HG03342 (cell line): ENCODE measurements around the gene TOR3A.
"Not testable (repeated sequence)": the region's sequence is repeated elsewhere in the genome, so short reads cannot be mapped to it uniquely, and the experiment has no call there.

ENCODE experiments used
- ATAC-seq: cut with Tn5 transposase; IDR thresholded peaks from one replicate; pipeline ENCODE4 v1.9.1; 2021; ENCODE audit warnings: mild to moderate bottlenecking, moderate library complexity; ENCODE audit not compliant: unreplicated experiment

The TOR3A gene, protein sequence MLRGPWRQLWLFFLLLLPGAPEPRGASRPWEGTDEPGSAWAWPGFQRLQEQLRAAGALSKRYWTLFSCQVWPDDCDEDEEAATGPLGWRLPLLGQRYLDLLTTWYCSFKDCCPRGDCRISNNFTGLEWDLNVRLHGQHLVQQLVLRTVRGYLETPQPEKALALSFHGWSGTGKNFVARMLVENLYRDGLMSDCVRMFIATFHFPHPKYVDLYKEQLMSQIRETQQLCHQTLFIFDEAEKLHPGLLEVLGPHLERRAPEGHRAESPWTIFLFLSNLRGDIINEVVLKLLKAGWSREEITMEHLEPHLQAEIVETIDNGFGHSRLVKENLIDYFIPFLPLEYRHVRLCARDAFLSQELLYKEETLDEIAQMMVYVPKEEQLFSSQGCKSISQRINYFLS

DNA sequence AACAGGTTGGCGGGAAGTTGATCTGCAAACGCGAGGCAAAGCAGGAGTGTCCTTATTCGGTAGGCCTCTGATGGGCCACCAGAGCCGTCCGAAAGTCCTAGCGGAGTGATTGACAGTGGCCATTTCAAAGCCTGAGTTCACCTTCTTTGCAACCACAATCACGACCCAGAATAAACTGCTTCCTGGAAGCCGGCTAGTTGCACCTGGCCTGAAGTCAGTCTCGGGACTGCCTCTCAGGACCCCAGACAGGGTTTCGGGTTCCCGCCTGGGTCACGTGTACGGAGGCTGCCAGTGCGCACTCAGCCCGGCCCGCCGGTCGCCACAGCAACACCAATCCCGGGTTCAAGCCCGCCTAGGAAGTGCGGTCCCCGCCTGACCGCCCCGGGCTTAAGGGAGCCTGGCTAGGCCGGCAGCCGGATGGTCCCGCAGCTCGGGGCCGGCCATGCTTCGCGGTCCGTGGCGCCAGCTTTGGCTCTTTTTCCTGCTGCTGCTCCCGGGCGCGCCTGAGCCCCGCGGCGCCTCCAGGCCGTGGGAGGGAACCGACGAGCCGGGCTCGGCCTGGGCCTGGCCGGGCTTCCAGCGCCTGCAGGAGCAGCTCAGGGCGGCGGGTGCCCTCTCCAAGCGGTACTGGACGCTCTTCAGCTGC lies at the start of gene TOR3A:
TSS of gene TOR3A (plus strand) at position 384 of the 646 bp plus-strand sequence. CDS start at position 443, 59 bp downstream.
- ATAC-seq = peak; percentile 80

DNA sequence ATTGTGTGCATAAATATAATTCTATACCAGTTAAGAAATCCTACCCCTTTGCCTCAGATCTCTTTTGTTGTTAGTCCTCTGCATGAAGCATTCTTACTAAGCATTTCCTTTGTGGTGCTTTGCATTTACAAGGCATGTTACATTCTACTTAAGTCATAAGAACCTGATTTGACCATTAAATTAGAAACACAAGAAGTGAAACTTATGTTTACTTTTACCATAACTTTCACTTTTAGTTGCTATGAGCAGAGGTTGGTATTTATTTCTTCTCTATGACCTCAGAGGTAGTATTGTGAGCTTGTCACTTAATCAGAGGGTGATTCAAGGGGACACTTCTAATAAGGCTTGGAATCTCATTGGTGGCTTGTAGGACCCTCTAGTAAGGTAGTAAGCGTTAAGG lies 47.1 kb upstream of the TOR3A start:
- peak; percentile 87 for ATAC-seq

DNA sequence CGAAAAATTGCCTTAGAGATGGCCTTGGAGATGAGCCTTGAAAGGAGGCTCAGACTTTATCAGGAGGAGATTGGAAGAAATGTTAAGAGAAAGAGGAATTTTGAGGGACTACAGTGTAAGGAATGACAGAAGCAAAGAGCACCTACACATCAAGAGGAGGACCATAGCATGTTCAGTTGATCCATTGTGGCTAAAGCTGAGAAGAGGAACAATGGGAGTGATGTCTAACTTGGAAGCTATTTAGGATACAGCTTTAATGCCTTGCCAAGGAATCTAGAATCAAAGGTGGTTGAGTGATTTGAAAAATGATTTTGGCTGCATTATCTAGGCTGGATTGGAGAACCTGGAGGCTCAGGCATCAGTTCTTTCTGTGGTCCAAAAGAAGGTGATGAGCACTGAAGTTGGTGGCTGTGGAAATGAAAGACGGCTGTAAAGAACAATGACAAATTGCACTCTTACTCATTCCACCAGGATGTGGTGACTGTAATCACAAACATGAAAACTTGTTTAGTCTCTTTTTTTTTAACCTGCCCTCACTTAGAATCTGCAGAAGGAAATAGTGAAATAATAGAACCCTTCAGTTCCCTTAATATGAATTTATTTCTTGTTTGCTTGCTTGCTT lies 44.9 kb upstream of the TOR3A start:
- ATAC-seq = peak; percentile 46

DNA sequence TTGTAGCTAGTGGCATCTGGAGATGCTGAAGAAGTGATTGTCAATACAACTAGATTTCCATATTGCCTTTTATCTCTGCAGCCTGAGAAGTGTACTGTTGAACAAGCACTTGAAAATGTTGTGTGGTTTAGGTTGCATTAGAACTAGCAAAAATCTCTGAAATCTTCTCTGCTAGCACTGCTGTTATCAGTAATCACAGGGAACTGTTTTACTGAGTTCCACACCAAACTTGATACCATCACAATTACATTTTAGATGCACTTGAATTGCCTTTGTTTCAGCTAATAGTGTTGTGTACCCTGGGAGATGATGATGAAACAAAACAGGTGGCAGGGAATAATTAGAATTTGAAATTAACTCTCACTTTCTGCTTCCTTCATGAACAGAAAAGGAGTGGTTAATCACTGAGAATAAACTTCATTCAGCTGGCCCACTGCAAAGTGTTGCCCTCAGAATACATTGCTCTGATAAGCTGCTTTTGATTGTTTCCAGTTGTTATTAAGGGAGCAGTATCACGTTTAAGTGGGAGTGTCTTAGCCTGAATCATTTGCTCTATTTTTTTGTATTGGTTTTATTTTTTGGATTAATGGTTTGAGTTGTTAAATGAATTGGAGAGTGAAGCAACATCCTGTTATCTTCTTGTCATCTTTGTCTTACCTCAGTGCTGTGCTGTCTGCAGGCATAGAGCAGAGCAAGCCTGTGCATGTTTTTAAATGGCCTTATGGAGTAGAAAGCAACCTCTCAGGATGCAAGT lies 43.2 kb upstream of the TOR3A start:
- no peak for ATAC-seq

DNA sequence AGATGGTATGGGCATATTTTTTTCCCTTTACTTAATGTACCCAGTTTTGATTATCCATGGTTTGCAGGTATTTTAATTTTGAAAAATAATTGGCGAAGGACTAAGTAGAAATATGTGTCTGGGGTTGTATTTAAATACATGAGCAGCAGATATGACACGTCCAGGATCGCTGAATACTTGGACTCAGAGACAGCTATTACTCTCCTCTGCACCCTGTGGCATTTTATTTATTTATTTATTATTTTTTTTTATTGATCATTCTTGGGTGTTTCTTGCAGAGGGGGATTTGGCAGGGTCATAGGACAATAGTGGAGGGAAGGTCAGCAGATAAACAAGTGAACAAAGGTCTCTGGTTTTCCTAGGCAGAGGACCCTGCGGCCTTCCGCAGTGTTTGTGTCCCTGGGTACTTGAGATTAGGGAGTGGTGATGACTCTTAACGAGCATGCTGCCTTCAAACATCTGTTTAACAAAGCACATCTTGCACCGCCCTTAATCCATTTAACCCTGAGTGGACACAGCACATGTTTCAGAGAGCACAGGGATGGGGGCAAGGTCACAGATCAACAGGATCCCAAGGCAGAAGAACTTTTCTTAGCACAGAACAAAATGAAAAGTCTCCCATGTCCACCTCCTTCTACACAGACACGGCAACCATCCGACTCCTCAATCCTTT lies 42.2 kb upstream of the TOR3A start:
- ATAC-seq = not testable (repeated sequence)

DNA sequence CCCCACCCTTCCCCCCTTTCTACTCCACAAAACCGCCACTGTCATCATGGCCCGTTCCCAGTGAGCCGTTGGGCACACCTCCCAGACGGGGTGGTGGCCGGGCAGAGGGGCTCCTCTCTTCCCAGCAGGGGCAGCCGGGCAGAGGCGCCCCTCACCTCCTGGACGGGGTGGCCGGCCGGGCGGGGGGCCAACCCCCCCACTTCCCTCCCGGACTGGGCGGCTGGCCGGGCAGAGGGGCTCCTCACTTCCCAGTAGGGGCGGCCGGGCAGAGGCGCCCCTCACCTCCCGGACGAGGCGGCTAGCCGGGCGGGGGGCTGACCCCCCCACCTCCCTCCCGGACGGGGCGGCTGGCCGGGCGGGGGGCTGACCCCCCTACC lies 41.7 kb upstream of the TOR3A start:
- not testable (repeated sequence) for ATAC-seq

DNA sequence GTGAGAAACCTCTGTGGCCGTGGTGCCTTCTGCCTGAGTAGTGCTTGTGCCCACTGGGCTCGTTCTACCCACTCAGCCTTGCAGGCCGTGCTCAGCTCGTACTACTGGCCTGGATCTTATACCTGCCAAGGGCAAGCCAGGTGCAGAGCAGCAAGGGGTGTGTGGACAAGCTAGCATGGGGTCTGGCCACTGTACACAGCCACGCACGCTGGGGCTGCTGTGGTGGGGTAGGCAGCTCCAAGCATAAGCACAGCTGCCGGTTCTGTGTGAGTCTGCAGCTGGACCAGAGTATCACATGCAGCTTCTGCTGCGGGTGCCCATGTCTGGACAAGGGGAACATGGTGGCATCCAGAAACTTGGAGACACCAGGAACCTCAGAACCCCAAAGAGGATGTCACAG lies 39.8 kb upstream of the TOR3A start:
- no peak for ATAC-seq

DNA sequence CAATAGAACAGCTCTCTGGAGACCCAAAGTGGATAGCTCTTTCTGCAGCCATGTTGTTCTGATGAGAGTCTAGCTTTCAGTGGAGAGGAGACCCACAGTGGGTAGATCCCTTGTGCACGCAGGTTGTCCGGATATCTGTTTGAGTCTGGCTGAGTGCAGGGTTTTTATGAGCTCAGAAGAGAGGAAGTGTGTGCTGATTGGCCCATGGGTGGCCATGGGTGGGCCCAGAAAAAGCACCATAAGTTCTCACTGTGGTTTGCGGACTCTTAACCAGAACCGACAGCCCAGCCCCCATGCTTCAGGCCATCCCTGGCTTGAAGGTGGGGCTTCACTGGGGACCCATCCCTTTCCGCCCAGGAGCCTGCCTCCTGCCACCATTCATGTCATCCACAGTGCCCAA lies 39.2 kb upstream of the TOR3A start:
- no peak for ATAC-seq

DNA sequence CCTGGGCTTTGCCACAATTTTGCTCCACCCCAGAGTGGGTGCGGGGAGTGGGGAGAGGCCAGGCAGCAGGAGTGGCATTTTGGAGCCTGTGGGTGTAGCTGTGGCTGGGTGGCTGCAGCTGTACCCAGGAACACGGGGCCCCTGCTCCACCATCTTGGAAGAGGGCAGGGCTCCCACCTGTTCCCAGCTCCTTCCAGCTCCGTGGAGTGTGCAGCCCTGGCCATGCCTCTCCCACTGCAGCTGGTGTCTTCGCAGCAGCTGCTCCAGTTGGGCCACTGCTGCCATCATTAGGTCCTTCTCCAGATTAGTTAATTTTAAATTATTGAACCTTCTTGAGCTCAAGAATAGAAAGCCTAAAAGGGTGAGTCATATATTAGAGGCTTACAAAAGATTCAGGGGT lies 38.6 kb upstream of the TOR3A start:
- ATAC-seq = no peak

DNA sequence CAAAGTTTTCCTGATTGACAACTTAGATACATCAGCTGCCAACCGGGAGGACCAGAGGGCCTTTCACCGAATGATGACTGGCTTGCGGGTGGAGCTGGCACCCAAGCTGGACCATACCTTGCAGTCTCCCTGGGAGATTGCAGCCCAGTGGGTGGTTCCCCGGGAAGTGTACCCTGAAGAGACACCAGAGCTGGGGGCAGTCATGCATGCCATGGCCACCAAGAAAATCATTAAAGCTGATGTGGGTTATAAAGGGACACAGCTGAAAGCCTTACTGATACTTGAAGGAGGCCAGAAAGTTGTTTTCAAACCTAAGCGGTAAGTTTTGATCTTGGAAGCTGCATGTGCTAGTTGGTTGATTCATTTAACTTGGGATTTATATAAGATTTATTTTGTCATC lies 38.0 kb upstream of the TOR3A start:
- ATAC-seq = no peak

DNA sequence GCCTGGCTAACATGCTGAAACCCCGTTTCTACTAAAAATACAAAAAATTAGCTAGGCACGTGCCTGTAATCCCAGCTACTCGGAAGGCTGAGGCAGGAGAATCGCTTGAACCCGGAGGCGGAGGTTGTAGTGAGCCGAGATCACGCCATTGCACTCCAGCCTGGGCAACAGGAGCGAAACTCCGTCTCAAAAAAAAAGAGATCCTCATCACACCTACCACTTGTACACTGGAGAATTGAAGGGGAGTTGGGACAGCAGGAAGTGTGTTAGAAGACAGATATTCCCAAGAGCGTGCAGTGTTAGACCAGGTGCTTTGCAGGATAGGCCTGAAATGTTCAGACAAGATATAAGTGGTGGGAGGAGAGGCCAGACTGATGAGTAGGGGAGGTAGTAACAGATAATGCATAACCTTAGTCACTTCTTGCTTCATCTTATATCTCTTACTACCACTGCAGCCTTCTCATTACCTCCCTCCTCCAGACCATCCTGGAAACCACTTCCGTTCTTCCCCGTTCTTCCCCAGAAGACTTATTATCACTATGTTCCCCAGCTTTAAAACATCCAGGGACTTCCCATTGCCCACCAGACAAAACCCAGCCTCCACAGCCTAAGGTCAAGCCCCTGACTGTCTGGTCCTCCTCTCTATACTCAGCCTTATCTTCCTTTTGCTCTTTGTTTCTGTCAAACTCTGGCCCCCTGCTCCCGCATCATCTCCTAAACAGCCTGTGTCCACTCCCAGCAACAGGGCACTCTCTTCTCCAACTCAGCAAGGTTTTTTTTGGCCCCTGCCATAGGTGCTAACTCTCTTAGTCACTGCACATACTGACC lies 34.8 kb upstream of the TOR3A start:
- no peak for ATAC-seq

DNA sequence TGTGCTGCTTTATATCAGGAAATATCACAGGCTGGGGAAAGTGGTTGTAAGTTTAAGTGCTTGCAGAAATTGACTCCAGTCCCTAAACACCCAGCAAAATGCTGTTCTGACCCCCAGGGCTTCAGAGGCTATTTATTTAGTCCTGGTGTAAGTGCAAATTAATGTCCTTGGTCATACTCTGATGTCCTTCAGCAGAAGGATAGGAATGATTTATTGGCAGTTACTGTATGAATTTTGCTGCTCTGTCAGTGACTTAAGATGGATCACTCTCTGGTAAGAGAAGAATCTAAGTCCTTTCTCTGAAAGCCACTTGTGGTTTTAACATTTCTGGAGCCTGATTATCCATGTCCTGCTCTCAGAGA lies 34.3 kb upstream of the TOR3A start:
- ATAC-seq = no peak

DNA sequence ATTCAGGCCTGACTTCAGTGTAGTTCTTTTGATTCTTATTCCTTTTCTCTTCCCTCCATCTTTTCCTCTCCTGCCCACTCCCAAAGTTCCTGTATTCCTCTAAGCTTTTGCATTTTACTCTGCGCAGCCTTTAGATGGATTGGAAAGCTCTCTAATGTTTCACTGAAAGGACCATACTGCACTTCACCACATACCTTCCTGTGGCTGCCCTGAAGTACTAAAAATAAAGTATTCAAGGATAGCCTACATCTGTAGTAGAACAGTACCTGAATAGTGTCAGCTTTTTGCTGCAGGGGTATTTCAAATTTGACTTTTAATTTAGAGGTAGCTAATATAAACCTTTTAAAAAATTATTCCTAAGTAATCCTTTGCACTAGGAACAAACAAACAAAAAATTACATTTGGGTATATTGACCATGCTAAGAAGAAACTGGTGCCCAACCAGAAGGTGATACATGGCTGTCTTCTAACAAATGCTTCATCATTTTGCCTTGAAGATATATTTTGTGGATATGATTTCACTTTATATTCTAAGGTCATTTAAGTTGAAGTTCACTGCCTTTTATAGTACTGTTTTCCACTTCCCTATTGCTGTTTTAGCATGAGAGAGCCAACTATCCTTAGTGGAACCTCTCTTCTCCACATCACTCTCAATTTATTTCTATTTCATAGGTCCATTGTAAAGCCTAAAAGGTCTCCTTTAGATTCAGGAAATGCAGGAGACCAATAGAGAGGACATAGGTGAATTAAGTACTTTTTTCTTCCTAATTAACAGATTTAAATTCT lies 33.3 kb upstream of the TOR3A start:
- ATAC-seq = no peak

DNA sequence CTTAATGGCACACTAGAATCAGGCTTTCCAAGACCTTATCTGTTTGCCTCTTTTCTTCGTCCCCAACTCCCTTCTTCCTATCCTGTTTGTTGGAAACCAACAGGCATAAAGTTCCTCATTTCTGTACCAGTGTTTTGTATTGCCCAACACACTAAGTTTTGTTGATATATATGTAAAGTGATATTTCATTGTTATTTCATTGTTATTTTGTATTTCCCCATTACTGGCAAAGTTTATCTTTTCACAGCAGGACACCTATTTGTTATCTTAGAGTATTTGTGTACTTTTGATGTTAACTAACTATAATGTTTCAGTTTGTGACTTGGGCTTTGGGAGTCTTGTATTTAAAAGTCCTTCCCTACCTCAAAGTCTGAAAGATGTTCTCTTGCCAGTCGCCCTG lies 29.1 kb upstream of the TOR3A start:
- ATAC-seq = no peak

DNA sequence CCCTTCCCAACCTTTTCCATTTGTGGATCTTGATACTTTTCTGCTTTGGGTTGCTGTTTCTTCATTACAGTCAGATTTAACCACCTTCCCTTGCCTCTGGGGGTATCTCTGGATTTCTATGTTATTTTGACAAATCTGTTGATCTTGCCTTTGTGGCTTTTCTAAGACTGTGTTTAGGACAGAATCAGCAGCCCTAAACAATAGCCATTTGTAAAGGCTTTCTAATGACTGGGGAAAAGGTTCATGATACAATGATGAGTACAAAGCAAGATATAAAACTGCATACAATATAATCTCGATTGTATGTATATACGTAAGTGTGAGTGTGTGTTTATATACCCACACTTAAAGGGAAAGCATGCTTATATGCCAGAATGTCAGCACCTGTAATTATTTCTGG lies 28.4 kb upstream of the TOR3A start:
- no peak for ATAC-seq

DNA sequence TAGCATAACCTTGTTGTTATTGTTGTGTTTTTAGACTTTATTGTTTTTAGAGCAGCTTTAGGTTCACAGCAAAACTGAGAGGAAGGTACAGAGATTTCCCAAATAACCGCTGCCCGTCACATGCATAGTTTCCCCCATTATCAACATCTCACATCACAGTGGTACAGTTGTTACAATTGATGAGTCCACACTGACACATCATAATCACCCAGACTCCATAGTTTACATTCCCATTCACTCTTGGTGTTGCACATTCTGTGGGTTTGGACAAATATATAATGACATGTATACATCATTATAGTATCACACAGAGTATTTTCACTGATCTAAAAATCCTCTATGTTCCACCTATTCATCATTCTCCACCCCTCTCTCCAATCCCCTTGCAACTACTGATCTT lies 25.9 kb upstream of the TOR3A start:
- ATAC-seq = no peak

DNA sequence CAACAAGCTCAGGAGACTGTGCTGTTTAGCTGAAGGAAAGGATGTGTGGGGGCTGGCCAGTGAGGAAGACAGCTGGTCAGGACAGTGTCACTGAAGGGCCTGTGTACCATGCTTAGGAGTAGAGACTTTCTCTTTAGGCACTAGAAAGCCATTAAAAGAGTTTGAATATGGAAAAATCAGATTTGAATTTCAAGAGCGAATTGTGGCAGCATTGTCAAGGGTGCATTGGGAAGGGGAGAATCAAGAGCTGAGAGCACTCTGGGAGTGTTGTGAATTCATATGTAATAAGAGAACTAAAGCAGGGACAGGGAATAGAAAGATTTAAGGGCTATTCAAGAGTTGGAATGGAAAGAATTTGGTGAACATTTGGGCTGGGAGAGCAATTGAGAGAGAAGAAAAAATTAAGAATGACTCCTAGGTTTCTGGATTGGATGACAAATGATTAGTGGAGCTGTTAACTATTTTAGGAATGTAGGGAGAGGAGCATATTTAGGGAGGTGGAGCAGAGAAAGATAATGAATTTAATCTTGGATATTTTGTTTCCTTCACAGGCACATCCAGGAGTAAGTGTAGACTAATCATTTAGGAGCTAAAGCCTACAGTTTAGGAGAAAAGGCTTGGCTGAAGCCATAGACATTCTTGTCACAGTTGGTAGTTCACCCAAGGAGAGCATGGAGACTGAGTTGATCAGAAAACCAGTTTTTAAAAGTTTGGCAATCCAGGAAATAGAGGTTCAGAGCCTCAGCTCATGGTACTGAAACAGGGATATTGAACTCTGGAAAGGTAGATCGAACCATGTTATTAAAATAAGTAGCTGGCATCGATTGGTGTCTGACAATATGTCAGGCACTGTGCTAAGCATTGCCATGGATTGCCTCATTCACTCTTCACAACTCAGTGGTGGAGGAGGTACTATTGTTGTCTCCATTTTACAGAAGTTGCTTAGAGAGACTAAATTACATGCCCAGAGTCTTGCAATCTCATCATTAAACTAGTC lies 23.1 kb upstream of the TOR3A start:
- ATAC-seq = no peak
